T-helper 2 cell (primary cell): ENCODE measurements around the gene TMEM201.

Experiments used
- DNase-seq, 5 experiments: peaks; one replicate each; pipeline versions ENCODE4 v3.0.0 to v3.0.0-alpha.2; 2012 to 2022

Gene TMEM201

GRCh38 chr1:9600861-9601834 is 12.4 kb downstream of the TMEM201 start:
- DNase-seq = no peak

- DNase-seq = no peak
Observed at GRCh38 chr1:9601942-9602793, 13.5 kb downstream of the TMEM201 start.

GRCh38 chr1:9602794-9603167 is 14.1 kb downstream of the TMEM201 start:
- no peak for DNase-seq

GRCh38 chr1:9603307-9603706 is 14.6 kb downstream of the TMEM201 start:
- no peak for DNase-seq

- DNase-seq = no peak
Observed at GRCh38 chr1:9603766-9604753, 15.3 kb downstream of the TMEM201 start.

- DNase-seq = no peak
Observed at GRCh38 chr1:9604836-9605235, 16.1 kb downstream of the TMEM201 start.

- no peak for DNase-seq
Observed at GRCh38 chr1:9605946-9606455, 17.3 kb downstream of the TMEM201 start.

GRCh38 chr1:9606458-9606857 is 17.7 kb downstream of the TMEM201 start:
- DNase-seq = no peak

- DNase-seq = no peak
Observed at GRCh38 chr1:9606948-9607347, 18.2 kb downstream of the TMEM201 start.

GRCh38 chr1:9607352-9607751 is 18.6 kb downstream of the TMEM201 start:
- no peak for DNase-seq

- DNase-seq = no peak
Observed at GRCh38 chr1:9609998-9610397, 21.3 kb downstream of the TMEM201 start.

GRCh38 chr1:9610548-9610947 is 21.8 kb downstream of the TMEM201 start:
- DNase-seq = no peak

GRCh38 chr1:9611716-9612115 is 23.0 kb downstream of the TMEM201 start:
- no peak for DNase-seq

GRCh38 chr1:9612162-9612845 is 23.6 kb downstream of the TMEM201 start:
- DNase-seq = no peak

GRCh38 chr1:9612871-9613624 is 24.3 kb downstream of the TMEM201 start:
- DNase-seq = no peak

- no peak for DNase-seq
Observed at GRCh38 chr1:9613625-9614299, 25.1 kb downstream of the TMEM201 start.

- DNase-seq = peak in 2 of 5 experiments; percentile 13 to 67
Observed at GRCh38 chr1:9615316-9616063, 26.8 kb downstream of the TMEM201 start.

GRCh38 chr1:9618909-9619679 is 30.4 kb downstream of the TMEM201 start:
- DNase-seq = no peak

GRCh38 chr1:9621032-9621431 is 32.3 kb downstream of the TMEM201 start:
- no peak for DNase-seq
